WERI-Rb-1 (cell line): ENCODE data around the gene LORICRIN.

Source experiments
- DNase-seq: peaks from one replicate; pipeline ENCODE4 v3.0.0-alpha.2; 2020
- H3K27ac ChIP-seq: fragments of 250-450 bp; sonication (Bioruptor Pico); 2 replicates; pipeline ENCODE4 v1.5.1; 2020; ENCODE audit warnings: mild to moderate bottlenecking, moderate library complexity
- H3K27me3 ChIP-seq: fragments of 250-450 bp; sonication (Bioruptor Pico); 2 replicates; pipeline ENCODE4 v1.5.1; 2021; ENCODE audit warnings: mild to moderate bottlenecking, low read depth, moderate library complexity; ENCODE audit not compliant: insufficient read depth, severe bottlenecking
- H3K36me3 ChIP-seq: fragments of 250-450 bp; sonication (Bioruptor Pico); 2 replicates; pipeline ENCODE4 v1.5.1; 2020; ENCODE audit warnings: mild to moderate bottlenecking, moderate library complexity
- H3K4me3 ChIP-seq: 2 replicates; pipeline ENCODE4 v1.5.1; 2011; ENCODE audit warnings: low read depth, mild to moderate bottlenecking, control low read depth, low read length
- H3K9me3 ChIP-seq: fragments of 250-450 bp; sonication (Bioruptor Pico); 2 replicates; pipeline ENCODE4 v1.5.1; 2021; ENCODE audit warnings: mild to moderate bottlenecking, moderate library complexity; ENCODE audit not compliant: severe bottlenecking
- CTCF ChIP-seq: IDR thresholded peaks from 2 replicates; pipeline ENCODE4 v1.5.1; 2011; ENCODE audit warnings: low read depth, mild to moderate bottlenecking, control low read depth, inconsistent platforms, low read length

The LORICRIN gene

GRCh38 chr1:153242160-153242559 is 17.3 kb upstream of the LORICRIN start:
- no peak for TF ChIP-seq CTCF
- no peak for DNase-seq
- Histone ChIP-seq H3K4me3 (no peak overlapping the region), H3K9me3 (peaks cover 2% of the 10 kb centered on the region), H3K36me3 (no peaks in the 10 kb centered on the region), H3K27me3 (no peaks in the 10 kb centered on the region), H3K27ac (no peak overlapping the region)

- H3K27me3 ChIP-seq: no peaks in the 10 kb centered on the region
- H3K36me3 ChIP-seq: no peaks in the 10 kb centered on the region
- no peak overlapping the region for H3K27ac ChIP-seq
- H3K9me3 ChIP-seq: peaks cover 2% of the 10 kb centered on the region
- DNase-seq: no peak
- no peak overlapping the region for H3K4me3 ChIP-seq
- no peak for TF ChIP-seq CTCF
Measured at GRCh38 chr1:153245466-153245865, 14.0 kb upstream of the LORICRIN start.

GRCh38 chr1:153246018-153246417 is 13.5 kb upstream of the LORICRIN start:
- no peak for TF ChIP-seq CTCF
- no peak for DNase-seq
- H3K4me3 ChIP-seq: no peak overlapping the region
- H3K36me3 ChIP-seq: no peaks in the 10 kb centered on the region
- peaks cover 2% of the 10 kb centered on the region for H3K9me3 ChIP-seq
- no peak overlapping the region for H3K27ac ChIP-seq
- no peaks in the 10 kb centered on the region for H3K27me3 ChIP-seq

- Histone ChIP-seq H3K9me3 (peaks cover 2% of the 10 kb centered on the region), H3K36me3 (no peaks in the 10 kb centered on the region), H3K27me3 (no peaks in the 10 kb centered on the region), H3K4me3 (no peak overlapping the region), H3K27ac (no peak overlapping the region)
- no peak for TF ChIP-seq CTCF
- DNase-seq: no peak
Measured at GRCh38 chr1:153246825-153247224, 12.7 kb upstream of the LORICRIN start.

GRCh38 chr1:153248176-153248879 is 11.2 kb upstream of the LORICRIN start:
- H3K36me3 ChIP-seq: no peaks in the 10 kb centered on the region
- no peaks in the 10 kb centered on the region for H3K9me3 ChIP-seq
- no peak for TF ChIP-seq CTCF
- DNase-seq: no peak
- no peak overlapping the region for H3K4me3 ChIP-seq
- no peaks in the 10 kb centered on the region for H3K27me3 ChIP-seq
- H3K27ac ChIP-seq: no peak overlapping the region

GRCh38 chr1:153250166-153250565 is 9.3 kb upstream of the LORICRIN start:
- no peaks in the 10 kb centered on the region for H3K36me3 ChIP-seq
- no peaks in the 10 kb centered on the region for H3K27me3 ChIP-seq
- H3K4me3 ChIP-seq: no peak overlapping the region
- no peak overlapping the region for H3K27ac ChIP-seq
- no peak for TF ChIP-seq CTCF
- H3K9me3 ChIP-seq: no peaks in the 10 kb centered on the region
- DNase-seq: no peak
